ENCODE results near the gene PARD3. TPM values are rescaled to one million over a fixed set of nuclear protein-coding genes. Genes with fewer than 3 reads are reported as not detected.

The PARD3 gene
- total RNA-seq, 3 donors from 2014 or later (not counting 1 experiment from before 2014, with no cell fraction given) = 0.14 to 0.49 (median 0.38) TPM

GRCh38 chr10:34109952-34110702, 705.0 kb downstream of the PARD3 start:
- DNase-seq (no peak), ATAC-seq (no peak)
- Mint-ChIP-seq H3K36me3 (no peaks in the 10 kb centered on the region), H3K27me3 (ENCODE audit: low read depth in 2 of 2) (peaks cover 5 to 6% of the 10 kb centered on the region in 2 donors), H3K27ac (no peak overlapping the region), H3K4me3 (no peak overlapping the region), H3K4me1 (no peaks in the 10 kb centered on the region), H3K9me3 (no peaks in the 10 kb centered on the region)
- Histone ChIP-seq H3K27me3 (ENCODE audit: control insufficient read depth, insufficient read depth, low read length) (no peaks in the 10 kb centered on the region), H3K9me3 (ENCODE audit: control insufficient read depth, insufficient read depth, low read length) (no peaks in the 10 kb centered on the region), H3K27ac (ENCODE audit: low read length) (no peak overlapping the region), H3K36me3 (ENCODE audit: control insufficient read depth, insufficient read depth, low read length) (no peaks in the 10 kb centered on the region), H3K4me3 (ENCODE audit: low read length) (no peak overlapping the region), H3K4me1 (ENCODE audit: control insufficient read depth, insufficient read depth, low read length) (no peaks in the 10 kb centered on the region)
- intact Hi-C loops (cut with micrococcal nuclease) = no loop called here
- TF ChIP-seq, protein P1, sequence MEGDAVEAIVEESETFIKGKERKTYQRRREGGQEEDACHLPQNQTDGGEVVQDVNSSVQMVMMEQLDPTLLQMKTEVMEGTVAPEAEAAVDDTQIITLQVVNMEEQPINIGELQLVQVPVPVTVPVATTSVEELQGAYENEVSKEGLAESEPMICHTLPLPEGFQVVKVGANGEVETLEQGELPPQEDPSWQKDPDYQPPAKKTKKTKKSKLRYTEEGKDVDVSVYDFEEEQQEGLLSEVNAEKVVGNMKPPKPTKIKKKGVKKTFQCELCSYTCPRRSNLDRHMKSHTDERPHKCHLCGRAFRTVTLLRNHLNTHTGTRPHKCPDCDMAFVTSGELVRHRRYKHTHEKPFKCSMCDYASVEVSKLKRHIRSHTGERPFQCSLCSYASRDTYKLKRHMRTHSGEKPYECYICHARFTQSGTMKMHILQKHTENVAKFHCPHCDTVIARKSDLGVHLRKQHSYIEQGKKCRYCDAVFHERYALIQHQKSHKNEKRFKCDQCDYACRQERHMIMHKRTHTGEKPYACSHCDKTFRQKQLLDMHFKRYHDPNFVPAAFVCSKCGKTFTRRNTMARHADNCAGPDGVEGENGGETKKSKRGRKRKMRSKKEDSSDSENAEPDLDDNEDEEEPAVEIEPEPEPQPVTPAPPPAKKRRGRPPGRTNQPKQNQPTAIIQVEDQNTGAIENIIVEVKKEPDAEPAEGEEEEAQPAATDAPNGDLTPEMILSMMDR (IDR thresholded peaks at IDR 0.05) = no peak
- 84% methylated on average over 20 of the region's 20 CpGs for WGBS (ENCODE audit: insufficient coverage)

- no peaks in the 10 kb centered on the region for H3K36me3 Mint-ChIP-seq
- no peak for ATAC-seq
- Histone ChIP-seq H3K27ac (ENCODE audit: low read length) (no peak overlapping the region), H3K4me1 (ENCODE audit: control insufficient read depth, insufficient read depth, low read length) (no peaks in the 10 kb centered on the region), H3K4me3 (ENCODE audit: low read length) (no peak overlapping the region), H3K36me3 (ENCODE audit: control insufficient read depth, insufficient read depth, low read length) (no peaks in the 10 kb centered on the region), H3K27me3 (ENCODE audit: control insufficient read depth, insufficient read depth, low read length) (no peaks in the 10 kb centered on the region), H3K9me3 (ENCODE audit: control insufficient read depth, insufficient read depth, low read length) (no peaks in the 10 kb centered on the region)
- H3K9me3 Mint-ChIP-seq = no peaks in the 10 kb centered on the region
- H3K4me3 Mint-ChIP-seq = no peak overlapping the region
- H3K27me3 Mint-ChIP-seq (ENCODE audit: low read depth in 2 of 2) = peaks cover 5 to 7% of the 10 kb centered on the region in 2 donors
- H3K4me1 Mint-ChIP-seq = no peaks in the 10 kb centered on the region
- no peak overlapping the region for H3K27ac Mint-ChIP-seq
- DNase-seq = no peak
- 92% methylated on average over 7 of the region's 7 CpGs for WGBS (ENCODE audit: insufficient coverage)
- TF ChIP-seq, protein P1 (IDR thresholded peaks at IDR 0.05) = no peak
- intact Hi-C loops (cut with micrococcal nuclease) = no loop called here
These were observed 705.6 kb downstream of the PARD3 start for GRCh38 chr10:34109495-34109894.

- H3K4me1 ChIP-seq (ENCODE audit: control insufficient read depth, insufficient read depth, low read length) = no peaks in the 10 kb centered on the region
- no peak for ATAC-seq
- H3K9me3 ChIP-seq (ENCODE audit: control insufficient read depth, insufficient read depth, low read length) = no peaks in the 10 kb centered on the region
- peaks cover 5 to 7% of the 10 kb centered on the region in 2 donors for H3K27me3 Mint-ChIP-seq (ENCODE audit: low read depth in 2 of 2)
- DNase-seq = no peak
- intact Hi-C loops (cut with micrococcal nuclease) = no loop called here
- H3K9me3 Mint-ChIP-seq = no peaks in the 10 kb centered on the region
- no peaks in the 10 kb centered on the region for H3K4me1 Mint-ChIP-seq
- 92% methylated on average over 15 of the region's 17 CpGs for WGBS (ENCODE audit: insufficient coverage)
- no peak overlapping the region for H3K4me3 Mint-ChIP-seq
- TF ChIP-seq, protein P1 (IDR thresholded peaks at IDR 0.05) = no peak
- H3K36me3 ChIP-seq (ENCODE audit: control insufficient read depth, insufficient read depth, low read length) = no peaks in the 10 kb centered on the region
- no peaks in the 10 kb centered on the region for H3K36me3 Mint-ChIP-seq
- H3K27ac ChIP-seq (ENCODE audit: low read length) = no peak overlapping the region
- no peak overlapping the region for H3K27ac Mint-ChIP-seq
- H3K27me3 ChIP-seq (ENCODE audit: control insufficient read depth, insufficient read depth, low read length) = no peaks in the 10 kb centered on the region
- no peak overlapping the region for H3K4me3 ChIP-seq (ENCODE audit: low read length)
These were observed 707.2 kb downstream of the PARD3 start for GRCh38 chr10:34107626-34108516.
